ENCODE measurements around the gene TAAR2. TPM values are rescaled to one million over a fixed set of nuclear protein-coding genes. Genes with fewer than 3 reads are reported as not detected.

TAAR2 gene
- total RNA-seq, 1 donor, result not detected

- no peak overlapping the region for H3K4me3 ChIP-seq (ENCODE audit: low read depth, low read length)
- peak; percentile 16 for DNase-seq (ENCODE audit: low read depth)
- TF ChIP-seq CTCF (IDR thresholded peaks at IDR 0.05; ENCODE audit: insufficient read depth, low read depth, low read length), result no peak
These were observed 39.6 kb upstream of the TAAR2 start for GRCh38 chr6:132663661-132664060.

DNA sequence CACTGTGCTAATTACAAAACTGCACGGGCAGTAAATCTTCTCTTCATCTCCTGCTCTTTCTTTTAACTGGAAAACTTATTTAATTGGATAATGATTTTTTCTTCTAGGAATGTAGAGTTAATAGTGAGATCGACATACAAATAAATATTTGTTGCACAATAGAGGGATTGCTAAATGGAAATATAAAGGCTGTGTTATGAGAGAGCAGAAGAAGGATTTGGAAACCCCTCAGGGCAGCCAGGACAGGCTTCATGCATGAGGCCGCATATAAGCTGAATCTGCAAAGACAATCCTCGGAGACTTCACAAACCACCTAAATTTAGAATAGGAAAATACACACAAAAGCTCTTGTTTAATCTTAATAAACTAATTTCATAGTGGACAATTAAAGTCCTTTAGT is 37.8 kb upstream of the TAAR2 start:
- H3K4me3 ChIP-seq (ENCODE audit: low read depth, low read length), result no peak overlapping the region
- DNase-seq (ENCODE audit: low read depth), result no peak
- no peak for TF ChIP-seq CTCF (IDR thresholded peaks at IDR 0.05; ENCODE audit: insufficient read depth, low read depth, low read length)

DNA sequence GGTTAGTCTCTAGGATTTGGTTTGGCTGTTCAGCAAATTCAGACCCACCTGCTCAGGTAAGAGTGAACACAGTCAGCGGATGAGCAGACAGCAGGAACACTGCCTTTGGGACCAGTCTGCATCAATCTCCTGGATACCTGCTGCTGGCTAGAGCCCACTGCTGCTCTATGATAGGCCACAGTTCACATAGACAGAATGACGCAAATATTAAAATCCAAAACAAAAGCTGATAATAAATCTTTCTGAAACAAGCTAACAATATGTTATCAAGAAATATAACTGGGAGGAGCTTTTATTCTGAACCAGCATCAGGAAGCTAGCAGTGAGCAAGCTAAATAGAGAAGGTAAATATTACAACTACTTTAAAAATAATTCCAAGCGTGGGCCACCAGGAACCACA is 35.0 kb upstream of the TAAR2 start, which contains the start of gene TAAR1:
TAAR1 (minus strand) TSS at position 101 of the 400 bp plus-strand sequence. CDS start 13,179 bp downstream, outside the sequence.
- TF ChIP-seq CTCF (IDR thresholded peaks at IDR 0.05; ENCODE audit: insufficient read depth, low read depth, low read length), result no peak
- DNase-seq (ENCODE audit: low read depth), result no peak
- H3K4me3 ChIP-seq (ENCODE audit: low read depth, low read length), result no peak within 1 kb of the TSS

- no peak overlapping the region for H3K4me3 ChIP-seq (ENCODE audit: low read depth, low read length)
These were observed 27.0 kb upstream of the TAAR2 start for GRCh38 chr6:132651062-132651461.

GRCh38 chr6:132650429-132650828 is 26.4 kb upstream of the TAAR2 start:
- TF ChIP-seq CTCF (IDR thresholded peaks at IDR 0.05; ENCODE audit: insufficient read depth, low read depth, low read length), result no peak
- no peak overlapping the region for H3K4me3 ChIP-seq (ENCODE audit: low read depth, low read length)
- peak; percentile 2 for DNase-seq (ENCODE audit: low read depth)

More at GRCh38 chr6:132651062-132651461, 27.0 kb upstream of the TAAR2 start:
- DNase-seq (ENCODE audit: low read depth), result no peak
- TF ChIP-seq CTCF (IDR thresholded peaks at IDR 0.05; ENCODE audit: insufficient read depth, low read depth, low read length), result no peak

GRCh38 chr6:132648828-132649227 is 24.8 kb upstream of the TAAR2 start:
- no peak overlapping the region for H3K4me3 ChIP-seq (ENCODE audit: low read depth, low read length)
- TF ChIP-seq CTCF (IDR thresholded peaks at IDR 0.05; ENCODE audit: insufficient read depth, low read depth, low read length), result no peak
- no peak for DNase-seq (ENCODE audit: low read depth)

DNA sequence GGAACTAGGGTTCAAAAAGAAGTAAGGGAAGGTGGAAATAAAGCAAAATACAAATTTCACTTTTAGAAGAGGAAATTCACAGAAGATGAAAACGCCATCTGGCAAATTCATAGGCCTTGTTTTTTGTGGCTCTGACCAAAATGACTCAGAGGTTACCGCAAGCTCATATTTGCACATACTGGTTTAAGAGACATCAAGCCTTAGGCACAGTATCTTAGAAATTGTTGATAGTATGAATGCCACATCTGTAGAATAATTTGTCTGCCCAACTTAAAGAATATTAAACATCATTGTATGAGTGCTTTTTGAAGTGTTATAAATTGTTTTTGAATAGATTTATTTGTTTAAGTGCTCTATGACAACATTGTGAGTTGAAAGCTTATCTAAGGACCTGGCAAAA is 24.3 kb upstream of the TAAR2 start:
- peak; percentile 67 for DNase-seq (ENCODE audit: low read depth)
- TF ChIP-seq CTCF (IDR thresholded peaks at IDR 0.05; ENCODE audit: insufficient read depth, low read depth, low read length), result no peak
- no peak overlapping the region for H3K4me3 ChIP-seq (ENCODE audit: low read depth, low read length)

All from fibroblast of villous mesenchyme (primary cell).